HG03521 (cell line): Measurements from ENCODE around the gene ZNF775.

Experiments
- ATAC-seq: cut with Tn5 transposase; IDR thresholded peaks from one replicate; pipeline ENCODE4 v1.9.1; 2021; ENCODE audit warnings: mild to moderate bottlenecking, moderate library complexity; ENCODE audit not compliant: unreplicated experiment

The ZNF775 gene

DNA sequence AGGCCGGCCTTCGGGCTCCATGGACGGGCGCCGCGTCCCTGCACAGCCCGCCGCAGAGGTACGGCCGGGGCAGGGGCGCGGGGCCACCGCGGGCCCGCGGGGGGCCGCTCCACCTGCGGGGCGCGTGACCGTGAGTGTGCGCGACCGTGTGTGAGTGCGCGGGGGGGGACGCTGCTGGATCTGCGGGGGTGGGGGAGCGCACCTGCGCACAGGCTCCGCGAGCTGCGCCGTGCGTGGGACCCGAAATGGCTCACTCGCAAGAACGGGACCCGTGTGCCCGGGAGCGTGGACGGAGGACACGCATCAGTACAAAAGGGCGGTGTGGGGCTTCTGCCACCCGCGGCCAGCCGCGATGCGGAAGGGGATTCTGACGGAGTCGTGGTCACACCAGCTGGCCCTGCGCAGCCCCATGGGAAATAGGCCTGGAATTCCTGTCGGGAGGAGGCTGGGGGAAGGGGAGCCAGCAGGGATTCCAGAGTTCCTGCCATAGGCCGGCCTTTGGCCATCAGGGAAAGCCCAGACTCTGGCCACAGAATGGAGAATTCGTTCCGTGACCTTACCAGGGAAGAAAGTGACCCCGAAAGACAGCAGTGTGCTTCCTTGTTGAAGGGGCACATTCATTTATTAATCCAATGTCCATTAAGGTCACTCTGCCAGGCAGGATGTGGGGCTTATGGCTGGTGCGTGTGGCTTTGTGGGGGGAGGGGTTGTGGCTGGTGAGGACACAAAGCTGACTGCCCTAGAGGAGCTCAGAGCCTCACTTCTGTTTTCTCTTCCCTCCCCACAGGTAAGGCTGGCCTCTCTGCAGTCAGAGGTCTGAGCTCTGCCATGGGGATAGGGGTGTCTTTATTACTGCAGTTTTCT lies 10.0 kb upstream of the ZNF775 start:
- peak; percentile 35 for ATAC-seq

DNA sequence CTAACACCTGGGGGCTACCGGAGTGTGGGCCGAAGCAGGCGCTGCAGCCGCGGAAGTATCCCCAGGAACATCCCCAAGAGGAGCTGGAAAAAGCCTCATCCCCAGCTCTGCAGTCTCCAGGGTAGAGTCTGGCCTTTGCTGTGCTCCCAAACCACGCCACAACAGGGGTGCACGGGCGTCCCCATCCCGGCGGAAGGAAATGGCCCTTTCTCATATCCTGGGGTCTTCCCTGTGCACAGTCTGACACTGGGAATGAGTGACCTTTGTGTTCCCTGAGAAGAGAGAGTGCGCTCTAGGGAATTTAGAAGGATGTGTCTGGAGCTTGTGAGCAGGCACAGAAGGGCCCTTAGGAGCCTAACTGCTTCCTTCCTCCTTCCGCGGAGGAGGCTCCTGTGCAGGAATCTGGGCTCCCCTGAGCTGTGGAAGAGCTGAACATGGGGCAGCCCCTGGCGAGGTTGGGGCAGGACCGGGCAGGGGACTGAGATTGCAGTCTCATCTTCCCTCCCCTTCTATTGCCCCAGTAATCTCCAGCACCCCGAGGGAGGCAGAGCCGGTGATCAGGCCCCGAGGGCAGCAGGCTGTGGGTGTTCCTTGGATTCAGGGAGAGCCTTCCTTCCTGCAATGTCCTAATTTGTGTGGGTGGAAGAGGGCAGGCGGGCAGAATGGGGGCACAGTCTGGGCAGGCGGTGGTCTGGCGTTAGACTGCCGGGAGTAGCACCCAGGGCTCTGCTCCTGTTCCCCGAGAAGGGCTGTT lies 9.2 kb upstream of the ZNF775 start:
- ATAC-seq = no peak

DNA sequence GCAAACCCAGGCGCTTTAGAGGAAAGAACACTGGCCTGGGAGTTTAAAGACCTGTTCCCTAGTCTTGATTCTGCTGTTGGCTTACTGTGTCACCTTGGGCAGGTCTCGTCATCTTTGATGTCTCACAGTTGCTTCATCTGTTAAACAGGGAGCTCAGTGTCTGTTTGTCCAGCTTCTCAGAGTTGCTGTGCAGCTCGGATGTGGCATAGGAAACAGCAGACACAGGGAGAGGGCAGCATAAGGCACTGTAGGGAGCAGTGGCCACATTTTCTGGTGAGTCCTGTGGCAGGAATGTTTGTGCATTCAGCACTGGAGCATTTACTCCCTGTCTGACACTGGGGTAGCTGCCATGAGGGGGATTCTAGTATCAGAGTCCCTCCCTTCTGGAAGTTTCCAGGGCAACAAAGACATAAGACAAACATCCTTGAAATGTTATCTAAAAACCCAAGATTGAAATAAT lies 8.5 kb upstream of the ZNF775 start:
- ATAC-seq = no peak

DNA sequence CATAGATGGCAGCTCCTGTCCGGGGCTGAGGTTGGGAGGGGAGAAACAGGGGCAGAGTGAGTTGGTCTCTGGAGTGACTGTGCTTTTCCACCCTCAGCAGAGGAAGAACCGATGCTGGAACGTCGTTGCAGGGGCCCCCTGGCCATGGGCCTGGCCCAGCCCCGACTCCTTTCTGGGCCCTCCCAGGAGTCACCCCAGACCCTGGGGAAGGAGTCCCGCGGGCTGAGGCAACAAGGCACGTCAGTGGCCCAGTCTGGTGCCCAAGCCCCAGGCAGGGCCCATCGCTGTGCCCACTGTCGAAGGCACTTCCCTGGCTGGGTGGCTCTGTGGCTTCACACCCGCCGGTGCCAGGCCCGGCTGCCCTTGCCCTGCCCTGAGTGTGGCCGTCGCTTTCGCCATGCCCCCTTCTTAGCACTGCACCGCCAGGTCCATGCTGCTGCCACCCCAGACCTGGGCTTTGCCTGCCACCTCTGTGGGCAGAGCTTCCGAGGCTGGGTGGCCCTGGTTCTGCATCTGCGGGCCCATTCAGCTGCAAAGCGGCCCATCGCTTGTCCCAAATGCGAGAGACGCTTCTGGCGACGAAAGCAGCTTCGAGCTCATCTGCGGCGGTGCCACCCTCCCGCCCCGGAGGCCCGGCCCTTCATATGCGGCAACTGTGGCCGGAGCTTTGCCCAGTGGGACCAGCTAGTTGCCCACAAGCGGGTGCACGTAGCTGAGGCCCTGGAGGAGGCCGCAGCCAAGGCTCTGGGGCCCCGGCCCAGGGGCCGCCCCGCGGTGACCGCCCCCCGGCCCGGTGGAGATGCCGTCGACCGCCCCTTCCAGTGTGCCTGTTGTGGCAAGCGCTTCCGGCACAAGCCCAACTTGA lies 7.8 kb upstream of the ZNF775 start:
- no peak for ATAC-seq

DNA sequence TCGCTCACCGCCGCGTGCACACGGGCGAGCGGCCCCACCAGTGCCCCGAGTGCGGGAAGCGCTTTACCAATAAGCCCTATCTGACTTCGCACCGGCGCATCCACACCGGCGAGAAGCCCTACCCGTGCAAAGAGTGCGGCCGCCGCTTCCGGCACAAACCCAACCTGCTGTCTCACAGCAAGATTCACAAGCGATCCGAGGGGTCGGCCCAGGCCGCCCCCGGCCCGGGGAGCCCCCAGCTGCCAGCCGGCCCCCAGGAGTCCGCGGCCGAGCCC lies 7.2 kb upstream of the ZNF775 start:
- ATAC-seq = no peak

DNA sequence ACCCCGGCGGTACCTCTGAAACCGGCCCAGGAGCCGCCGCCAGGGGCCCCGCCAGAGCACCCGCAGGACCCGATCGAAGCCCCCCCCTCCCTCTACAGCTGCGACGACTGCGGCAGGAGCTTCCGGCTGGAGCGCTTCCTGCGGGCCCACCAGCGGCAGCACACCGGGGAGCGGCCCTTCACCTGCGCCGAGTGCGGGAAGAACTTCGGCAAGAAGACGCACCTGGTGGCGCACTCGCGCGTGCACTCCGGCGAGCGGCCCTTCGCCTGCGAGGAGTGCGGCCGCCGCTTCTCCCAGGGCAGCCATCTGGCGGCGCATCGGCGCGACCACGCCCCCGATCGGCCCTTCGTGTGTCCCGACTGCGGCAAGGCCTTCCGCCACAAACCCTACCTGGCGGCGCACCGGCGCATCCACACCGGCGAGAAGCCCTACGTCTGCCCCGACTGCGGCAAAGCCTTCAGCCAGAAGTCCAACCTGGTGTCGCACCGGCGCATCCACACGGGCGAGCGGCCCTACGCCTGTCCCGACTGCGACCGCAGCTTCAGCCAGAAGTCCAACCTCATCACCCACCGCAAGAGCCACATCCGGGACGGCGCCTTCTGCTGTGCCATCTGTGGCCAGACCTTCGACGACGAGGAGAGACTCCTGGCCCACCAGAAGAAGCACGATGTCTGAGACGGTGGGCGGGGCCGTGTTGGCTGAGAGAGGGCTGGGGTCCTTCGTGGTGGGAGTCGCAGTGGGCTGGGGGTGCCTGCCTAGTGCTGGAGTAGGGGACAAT lies 6.7 kb upstream of the ZNF775 start:
- no peak for ATAC-seq

DNA sequence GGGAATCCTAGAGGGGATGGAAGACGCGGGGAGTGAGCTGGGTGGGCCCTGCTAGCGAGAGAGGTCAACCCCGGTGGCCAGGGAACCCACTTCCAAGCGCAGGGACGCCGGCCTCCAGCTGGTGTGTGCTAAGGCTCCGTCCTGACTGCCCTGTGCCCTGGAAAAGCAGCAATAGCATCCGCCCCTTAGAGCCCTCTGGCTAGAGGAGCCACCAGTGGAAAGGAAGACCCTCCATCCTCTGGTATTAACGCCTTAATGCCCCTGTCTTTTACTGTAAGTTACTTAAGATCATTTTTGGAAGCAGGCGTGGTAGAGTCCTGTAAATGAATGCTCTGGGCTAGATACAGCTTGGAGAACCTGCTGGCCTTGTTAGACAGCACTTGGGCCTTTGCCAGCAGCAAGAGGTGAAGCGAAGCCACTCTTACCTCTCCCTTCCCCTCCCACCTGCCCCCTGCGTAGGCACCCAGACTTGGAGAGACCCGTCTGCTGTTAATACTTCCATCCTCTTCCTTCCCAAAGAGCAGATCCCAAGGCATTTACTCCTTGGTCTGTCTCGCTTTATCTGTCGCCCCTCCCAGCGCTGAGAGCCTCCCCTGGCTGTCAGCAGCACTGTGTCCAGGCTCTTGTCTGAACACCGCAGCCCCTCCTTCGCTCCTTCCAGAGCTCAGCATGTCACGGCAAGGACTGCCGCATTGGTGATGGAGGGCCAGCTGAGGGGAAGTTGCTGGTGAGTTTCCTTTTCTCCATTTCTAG lies 5.9 kb upstream of the ZNF775 start:
- no peak for ATAC-seq

DNA sequence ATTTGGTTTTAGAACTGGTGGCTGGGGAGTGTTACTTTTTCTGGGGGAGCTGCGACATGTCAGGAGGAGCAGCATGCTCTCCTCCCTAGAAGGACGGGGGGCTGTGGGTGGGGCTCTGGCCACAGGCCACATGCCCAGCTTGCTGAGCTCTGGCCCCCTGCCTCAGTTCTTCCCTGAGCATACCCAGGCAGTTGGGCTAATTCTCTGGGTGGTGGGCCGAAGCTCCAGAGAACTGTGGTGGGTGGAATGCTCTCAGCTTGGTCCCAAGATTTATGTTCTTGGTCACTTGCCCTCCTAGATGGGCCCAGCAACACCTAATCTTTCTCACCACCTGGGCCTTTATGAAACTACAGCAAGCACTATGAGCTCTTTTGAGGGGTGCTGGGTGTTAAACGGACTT lies 5.1 kb upstream of the ZNF775 start:
- no peak for ATAC-seq

DNA sequence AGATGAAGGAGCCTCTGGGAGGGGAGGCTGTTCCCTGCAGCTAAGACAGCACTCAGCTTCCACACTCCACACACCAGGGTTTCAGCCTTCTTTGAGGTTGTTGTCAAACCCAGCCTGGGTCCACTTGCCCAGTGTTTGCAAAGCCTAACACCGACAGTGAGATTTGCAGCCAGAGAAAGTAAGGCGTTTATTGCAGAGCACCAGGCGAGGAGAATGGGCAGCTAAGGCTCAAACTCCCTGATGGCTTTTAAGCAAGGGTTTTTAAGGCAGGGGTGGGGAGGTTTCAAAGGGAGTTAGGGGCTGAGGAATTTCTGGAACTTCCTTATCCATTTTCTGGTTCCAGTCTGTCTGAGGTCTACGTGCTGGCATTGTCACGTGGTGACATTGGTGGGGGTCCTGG lies 4.7 kb upstream of the ZNF775 start:
- ATAC-seq = no peak

DNA sequence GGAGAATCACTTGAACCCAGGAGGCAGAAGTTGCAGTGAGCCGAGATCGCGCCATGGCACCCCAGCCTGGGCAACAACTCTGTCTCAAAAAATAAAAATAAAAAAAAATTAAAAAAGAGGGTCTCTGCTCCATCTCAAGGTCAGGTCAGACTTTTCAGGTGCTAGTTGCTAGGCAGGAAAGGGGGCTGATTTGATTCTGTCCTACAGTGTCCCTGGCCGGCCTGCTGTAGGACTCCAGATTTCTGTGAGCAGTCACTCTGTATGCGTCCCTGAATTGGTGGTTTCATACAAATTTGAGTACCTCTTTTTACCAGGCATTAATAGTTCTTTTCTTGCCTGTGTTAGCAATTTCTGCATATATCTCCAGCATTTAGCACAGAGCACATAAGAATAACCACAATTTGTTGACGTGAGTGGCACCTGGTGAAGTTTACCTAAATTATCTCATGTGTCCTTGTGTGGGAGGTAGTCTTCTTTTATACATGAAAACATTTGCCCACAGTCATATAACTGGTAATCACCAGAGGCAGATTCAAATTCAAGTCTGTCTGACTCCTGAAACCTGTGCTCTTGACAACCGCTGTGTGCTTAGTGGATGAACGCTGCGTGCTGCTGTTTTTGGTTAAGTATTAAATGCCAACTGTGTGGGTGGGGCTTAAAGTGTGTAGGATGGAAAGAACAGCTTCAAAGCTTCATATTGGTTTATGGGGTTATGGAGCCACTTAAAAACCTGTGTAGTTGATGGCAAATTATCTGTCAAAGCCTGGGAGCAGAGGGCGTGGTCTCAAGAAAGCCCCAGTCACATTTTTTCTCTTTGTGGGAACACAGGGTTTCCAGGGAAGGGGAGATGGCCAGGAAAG lies 3.2 kb upstream of the ZNF775 start:
- ATAC-seq = no peak

DNA sequence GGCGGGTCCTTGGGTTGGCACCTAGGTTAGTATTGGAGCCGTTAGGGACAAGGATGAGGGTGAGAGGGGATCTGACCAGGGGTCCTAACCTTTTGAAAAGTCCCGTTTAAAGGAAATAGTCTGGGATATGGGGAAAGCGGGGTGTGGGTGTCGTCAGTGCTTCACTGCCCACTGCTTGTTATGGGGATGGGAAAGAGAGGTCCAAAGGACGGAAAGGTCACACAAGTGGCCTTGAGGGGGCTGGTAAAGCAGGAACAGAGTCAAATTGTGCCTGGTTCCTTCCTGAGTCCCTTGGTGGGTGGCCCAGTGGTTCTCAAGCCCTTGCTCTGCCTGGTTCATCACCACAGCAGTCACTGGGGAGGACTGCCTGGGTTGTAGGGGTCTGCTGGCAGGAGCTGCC lies 2.6 kb upstream of the ZNF775 start:
- no peak for ATAC-seq

DNA sequence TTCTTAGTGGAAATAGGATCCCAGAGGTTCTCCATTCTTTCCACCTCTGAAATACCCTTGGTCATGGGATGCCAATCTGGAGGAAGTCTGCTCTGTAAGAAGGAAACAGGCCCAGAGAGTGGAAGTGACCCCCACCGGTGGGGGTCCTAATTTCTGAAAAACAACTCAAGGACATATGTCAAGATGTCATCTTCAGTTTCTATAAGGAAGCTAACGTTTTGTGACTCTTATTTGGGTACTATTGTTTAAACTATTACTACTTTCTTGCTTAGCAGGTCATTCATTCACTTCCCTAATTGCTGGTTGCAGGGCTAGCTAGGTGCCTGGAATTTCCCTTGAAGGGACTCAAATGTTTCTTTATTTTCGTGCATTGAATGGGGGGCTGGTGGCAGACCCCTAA lies 1.9 kb upstream of the ZNF775 start:
- ATAC-seq = no peak

DNA sequence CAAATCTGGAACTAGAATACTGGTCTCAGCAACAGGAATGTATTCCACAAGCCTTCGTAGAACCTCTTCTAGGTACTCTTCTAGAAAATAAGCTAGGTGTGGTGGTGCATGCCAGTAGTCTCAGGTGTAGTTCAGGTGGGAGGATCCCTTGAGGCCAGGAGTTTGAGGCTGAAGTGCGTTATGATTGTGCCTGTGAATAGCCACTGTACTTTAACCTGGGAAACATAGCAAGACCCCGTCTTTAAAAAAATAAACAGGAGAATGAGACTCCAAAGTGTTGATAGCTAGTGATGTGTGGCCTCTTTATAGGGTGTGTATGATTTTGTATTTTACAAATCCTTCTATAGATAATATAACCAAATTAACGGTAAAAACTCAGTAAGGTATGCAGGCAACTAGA lies 1.5 kb upstream of the ZNF775 start:
- no peak for ATAC-seq

DNA sequence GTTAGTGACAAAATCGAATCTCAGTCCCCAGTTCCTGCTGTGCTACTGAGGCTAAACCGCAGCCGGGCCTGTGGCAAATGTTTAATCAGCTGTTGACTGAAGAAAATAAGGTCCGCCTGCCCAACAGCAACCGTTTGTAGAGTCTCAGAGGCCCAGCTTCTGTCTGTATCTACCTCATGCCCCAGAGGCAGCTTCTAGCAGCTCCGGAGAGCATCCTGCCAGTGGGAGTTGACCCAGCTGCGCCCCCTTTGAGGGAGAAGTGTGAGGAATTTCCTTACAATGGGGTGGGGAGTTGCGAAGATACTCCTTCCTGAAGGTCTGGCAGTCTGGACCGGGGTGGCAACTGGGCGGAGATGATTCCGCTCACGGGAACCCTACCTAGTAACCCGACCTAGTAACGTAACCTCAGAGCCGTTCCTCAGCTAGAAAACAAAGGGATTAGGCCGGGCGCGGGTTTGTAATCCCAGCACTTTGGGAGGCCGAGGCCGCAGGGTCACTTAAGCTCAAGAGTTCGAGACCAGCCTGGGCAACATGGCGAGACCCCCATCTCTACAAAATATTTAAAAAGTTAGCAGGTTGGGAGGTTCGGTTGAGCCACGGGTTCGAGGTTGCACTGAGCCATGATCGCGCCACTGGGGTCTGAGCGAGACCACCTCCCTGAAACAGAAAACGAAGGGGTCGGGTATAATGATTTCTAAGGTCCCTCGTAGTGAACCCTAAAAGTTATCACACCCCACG lies 846 bp upstream of the ZNF775 start:
- ATAC-seq = no peak

DNA sequence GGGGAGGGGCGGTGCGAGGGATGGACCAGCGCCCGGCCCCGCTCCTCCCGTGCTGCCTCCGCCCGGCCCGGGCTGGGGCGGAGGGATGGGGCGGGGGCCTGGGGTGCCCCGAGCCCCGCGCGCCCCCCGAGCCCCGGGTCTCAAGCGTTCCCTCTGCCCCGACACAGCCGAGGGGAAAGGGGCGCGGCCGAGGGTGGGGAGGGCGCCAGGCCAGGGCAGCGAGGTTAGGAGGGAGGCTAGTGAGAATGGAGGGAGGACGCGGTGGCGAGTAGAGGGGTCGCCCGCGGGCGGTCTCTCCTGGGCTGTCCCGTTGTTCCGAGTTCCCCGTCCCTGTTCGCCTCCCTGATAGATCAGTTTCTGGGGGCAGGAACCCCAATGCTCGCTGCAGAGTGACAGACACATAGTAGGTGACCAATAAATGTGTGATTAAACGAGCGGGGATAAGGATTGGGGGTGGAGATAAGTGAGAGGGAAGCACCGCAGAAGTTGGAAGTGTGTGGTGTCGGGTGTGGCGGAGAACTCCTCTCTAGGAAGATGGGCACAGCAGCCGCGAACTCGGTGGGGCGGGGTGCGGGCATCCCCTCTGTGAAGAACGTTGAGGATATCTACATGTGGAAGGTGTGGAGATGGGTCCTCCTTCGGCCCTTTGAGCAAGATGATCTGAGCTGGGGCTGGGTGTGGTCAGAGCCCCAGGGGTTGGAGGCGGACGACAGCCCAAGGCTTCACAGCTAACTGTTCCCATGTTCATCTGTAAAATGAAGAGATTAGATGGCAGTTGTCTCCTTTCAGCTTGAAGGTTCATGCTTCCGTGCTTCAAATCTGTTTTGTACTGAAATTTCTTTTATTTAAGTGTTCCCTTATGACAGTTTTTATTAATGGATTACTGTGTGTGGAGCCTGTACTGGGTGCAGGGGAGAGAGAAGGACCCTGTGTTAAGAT lies 580 bp downstream of the ZNF775 start:
- ATAC-seq = no peak

DNA sequence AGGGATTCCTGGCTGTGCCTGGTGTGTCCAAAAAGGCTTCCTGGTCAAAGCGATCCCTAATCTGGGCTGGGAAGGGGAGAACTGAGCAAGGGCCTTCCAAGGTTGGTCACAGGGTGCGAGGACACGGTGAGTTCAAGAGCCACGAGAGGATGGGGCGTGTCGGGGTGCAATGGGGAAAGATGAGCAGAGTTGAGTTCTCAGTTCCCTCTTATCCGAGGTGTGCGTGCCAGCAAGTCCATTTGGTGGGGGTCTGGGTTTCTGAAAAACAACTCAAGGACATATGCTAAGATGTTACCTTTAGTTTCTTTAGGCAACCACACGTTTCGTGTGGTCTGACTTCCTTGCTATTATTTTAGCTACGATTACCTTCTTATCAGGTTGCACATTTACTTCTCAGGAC lies 1.3 kb downstream of the ZNF775 start:
- no peak for ATAC-seq

DNA sequence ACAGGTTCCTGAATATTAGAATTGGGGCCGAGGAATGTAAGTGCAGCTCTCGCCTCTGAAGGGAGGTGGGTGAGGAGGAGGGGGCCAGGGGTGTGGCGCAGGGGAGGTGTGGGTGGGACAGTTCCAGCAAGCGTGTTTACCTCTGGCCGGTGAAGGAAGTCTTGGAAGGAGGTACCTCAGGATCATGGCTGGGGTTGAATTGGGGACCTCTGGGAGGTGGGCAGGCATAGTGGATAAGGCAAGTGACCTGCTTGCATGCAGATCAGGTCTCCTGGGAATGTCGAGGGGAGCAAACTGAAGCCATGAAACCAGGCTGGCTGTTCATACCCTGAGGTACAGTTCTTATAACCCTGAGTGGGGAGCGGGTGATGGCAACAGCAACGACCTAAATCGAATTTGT lies 2.0 kb downstream of the ZNF775 start:
- no peak for ATAC-seq

DNA sequence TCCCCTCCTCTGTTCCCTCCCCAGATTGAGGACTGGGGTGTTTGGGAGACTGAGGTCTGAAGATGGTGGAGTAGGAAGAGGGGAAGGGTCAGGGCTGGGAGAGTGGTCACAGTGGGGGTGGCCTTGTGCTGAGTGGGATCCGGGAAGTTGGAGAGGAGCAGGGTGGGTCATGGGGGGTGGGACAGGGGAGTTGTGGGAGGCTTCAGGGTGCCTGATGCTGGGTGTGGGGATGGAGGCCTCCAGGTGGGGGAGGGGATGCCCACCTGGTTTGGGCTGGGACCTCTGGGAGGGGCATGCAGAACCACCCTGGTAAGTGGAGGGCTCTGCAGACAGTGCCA lies 2.6 kb downstream of the ZNF775 start:
- ATAC-seq = no peak
